Skeletal muscle satellite cell (primary cell): Measurements from ENCODE around the gene UFSP2.
"Not testable (repeated sequence)": the region's sequence is repeated elsewhere in the genome, so short reads cannot be mapped to it uniquely, and the experiment has no call there.

Experiments
- H3K27me3 ChIP-seq: 2 replicates; pipeline ENCODE4 v1.7.0; 2013; ENCODE audit warnings: low read length; ENCODE audit not compliant: control insufficient read depth, insufficient read depth
- H3K36me3 ChIP-seq: 2 replicates; pipeline ENCODE4 v1.7.0; 2013; ENCODE audit warnings: mild to moderate bottlenecking, control low read depth, low read length; ENCODE audit not compliant: insufficient read depth
- H3K4me1 ChIP-seq: 2 replicates; pipeline ENCODE4 v1.7.0; 2013; ENCODE audit warnings: low read length; ENCODE audit not compliant: control insufficient read depth, insufficient read depth
- H3K4me2 ChIP-seq: 2 replicates; pipeline ENCODE4 v1.7.0; 2013; ENCODE audit warnings: mild to moderate bottlenecking, low read length
- H3K4me3 ChIP-seq: 2 replicates; pipeline ENCODE4 v1.7.0; 2013; ENCODE audit warnings: low read length
- H3K9ac ChIP-seq: 2 replicates; pipeline ENCODE4 v1.7.0; 2013; ENCODE audit warnings: mild to moderate bottlenecking, low read depth, low read length, moderate library complexity
- H3K9me3 ChIP-seq: replicated peaks from 2 replicates; pipeline ENCODE4 v1.7.0; 2013; ENCODE audit warnings: mild to moderate bottlenecking, control low read depth, low read length

The UFSP2 gene

DNA sequence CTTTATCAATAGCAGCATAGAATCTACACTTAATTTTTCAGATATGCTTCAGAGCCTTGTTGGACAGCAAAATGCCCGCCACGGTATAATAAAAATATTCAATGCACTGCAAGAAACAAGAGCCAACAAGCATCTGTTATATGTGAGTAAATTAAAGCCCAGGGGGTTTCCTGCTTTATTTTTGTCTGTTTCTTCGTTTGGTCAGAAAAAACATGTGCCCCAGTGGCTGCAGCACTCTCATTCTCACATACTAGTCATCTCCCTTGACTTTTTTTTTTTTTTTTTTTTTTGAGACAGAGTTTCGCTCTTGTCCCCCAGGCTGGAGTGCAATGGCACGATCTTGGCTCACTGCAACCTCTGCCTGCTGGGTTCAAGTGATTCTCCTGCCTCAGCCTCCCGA lies 63.2 kb downstream of the UFSP2 start:
- not testable (repeated sequence) for H3K27me3 ChIP-seq, H3K36me3 ChIP-seq, H3K9ac ChIP-seq, H3K4me2 ChIP-seq, H3K4me3 ChIP-seq, H3K9me3 ChIP-seq
- H3K4me1 ChIP-seq, result peaks cover 25% of the 10 kb centered on the region

DNA sequence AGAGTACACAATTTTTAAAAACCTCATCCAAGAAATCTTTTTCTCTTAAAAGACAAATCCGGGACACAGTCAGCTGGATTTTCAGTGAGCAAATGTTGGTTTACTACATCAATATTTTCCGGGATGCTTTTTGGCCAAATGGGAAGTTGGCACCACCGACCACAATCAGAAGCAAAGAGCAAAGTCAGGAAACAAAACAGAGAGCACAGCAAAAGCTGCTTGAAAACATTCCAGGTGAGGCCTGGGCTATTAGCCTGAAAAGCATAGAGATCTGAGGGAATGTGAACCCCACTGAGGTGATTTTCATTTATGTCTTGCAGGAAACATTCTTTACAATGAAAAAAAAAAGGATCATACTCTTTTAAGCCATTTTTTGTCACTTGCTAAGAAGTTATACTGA lies 63.9 kb downstream of the UFSP2 start:
- H3K9me3 ChIP-seq, result no peaks in the 10 kb centered on the region
- H3K36me3 ChIP-seq, result peaks cover 3% of the 10 kb centered on the region
- no peaks in the 10 kb centered on the region for H3K27me3 ChIP-seq
- H3K9ac ChIP-seq, result no peak overlapping the region
- H3K4me1 ChIP-seq, result peaks cover 30% of the 10 kb centered on the region
- H3K4me2 ChIP-seq, result no peak overlapping the region
- H3K4me3 ChIP-seq, result no peak overlapping the region

DNA sequence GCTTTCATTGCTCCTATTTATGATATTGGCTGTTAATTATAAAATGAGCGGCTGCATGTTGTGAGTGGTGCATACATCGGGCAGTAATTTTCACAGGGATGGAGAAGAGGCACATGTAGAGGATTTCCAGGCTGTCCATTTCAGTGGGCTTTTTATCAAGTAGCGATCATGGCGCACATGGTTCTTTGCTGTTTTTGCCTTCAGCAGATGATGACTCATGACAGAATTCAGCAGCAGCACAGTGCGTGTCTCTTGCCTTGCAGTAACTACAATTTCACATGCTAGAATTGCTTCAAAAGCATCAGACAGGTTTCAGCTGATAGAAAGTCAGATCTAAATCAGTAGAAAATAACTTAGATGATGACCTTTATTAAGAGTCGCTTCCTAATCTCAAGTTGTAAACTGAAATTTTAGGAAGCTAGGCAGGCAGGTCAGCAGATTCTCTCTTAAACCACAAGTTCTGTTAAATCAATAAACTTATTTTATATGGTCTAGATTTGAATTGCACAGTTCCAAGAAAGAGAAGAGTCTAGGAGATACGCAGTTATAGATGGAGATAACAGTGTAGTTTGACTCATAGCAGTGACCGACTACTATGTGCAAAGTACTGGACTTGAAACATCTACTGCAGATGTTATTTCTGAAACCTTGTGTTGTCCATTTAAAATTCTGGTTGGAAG lies 65.9 kb downstream of the UFSP2 start:
- Histone ChIP-seq H3K9me3 (no peaks in the 10 kb centered on the region), H3K4me1 (peaks cover 30% of the 10 kb centered on the region), H3K27me3 (no peaks in the 10 kb centered on the region), H3K9ac (peak overlapping the region; percentile 60), H3K36me3 (peaks cover 8% of the 10 kb centered on the region), H3K4me2 (peak overlapping the region; percentile 42), H3K4me3 (no peak overlapping the region)

DNA sequence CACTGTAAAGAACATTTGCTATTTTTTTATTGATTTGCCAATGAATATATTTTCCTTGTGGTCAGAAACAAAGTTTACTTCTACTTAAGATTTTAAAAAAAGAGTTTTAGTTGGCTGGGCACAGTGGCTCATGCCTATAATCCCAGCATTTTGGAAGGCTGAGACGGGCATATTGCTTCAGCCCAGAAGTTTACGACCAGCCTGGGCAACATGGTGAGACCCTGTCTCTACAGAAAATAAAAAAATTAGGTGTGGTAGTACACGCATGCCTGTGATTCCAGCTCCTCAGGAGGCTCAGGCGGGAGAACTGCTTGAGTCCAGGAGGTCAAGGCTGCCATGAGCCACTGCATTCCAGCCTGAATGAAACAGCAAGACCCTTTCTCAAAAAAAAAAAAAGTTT lies 66.8 kb downstream of the UFSP2 start:
- H3K4me3 ChIP-seq, result peak overlapping the region; percentile 7
- H3K27me3 ChIP-seq, result no peaks in the 10 kb centered on the region
- H3K9ac ChIP-seq, result peak overlapping the region; percentile 60
- H3K4me2 ChIP-seq, result peak overlapping the region; percentile 42
- H3K4me1 ChIP-seq, result peaks cover 30% of the 10 kb centered on the region
- no peaks in the 10 kb centered on the region for H3K9me3 ChIP-seq
- H3K36me3 ChIP-seq, result peaks cover 16% of the 10 kb centered on the region

DNA sequence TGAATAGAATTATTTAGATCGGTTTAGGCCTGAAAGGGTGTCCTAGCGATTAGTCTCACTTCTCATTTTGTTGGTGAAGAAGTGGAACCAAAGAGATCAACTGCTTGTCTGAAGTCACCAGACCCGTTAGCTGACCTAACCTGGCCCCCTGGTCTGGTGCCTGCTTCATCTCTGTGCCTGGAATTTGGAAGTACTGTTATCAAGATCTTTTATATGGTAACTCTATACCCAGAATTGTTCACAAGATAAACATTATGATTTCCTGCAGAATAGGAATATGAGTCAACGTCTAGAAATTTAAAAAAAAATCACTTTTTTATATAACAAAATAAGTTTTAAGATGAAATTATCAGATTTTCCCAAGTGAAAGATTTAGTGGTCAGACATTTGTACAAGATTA lies 67.2 kb downstream of the UFSP2 start:
- Histone ChIP-seq H3K9me3 (no peaks in the 10 kb centered on the region), H3K4me2 (peak overlapping the region; percentile 42), H3K27me3 (no peaks in the 10 kb centered on the region), H3K9ac (peak overlapping the region; percentile 60), H3K36me3 (peaks cover 17% of the 10 kb centered on the region), H3K4me3 (no peak overlapping the region), H3K4me1 (peaks cover 30% of the 10 kb centered on the region)

DNA sequence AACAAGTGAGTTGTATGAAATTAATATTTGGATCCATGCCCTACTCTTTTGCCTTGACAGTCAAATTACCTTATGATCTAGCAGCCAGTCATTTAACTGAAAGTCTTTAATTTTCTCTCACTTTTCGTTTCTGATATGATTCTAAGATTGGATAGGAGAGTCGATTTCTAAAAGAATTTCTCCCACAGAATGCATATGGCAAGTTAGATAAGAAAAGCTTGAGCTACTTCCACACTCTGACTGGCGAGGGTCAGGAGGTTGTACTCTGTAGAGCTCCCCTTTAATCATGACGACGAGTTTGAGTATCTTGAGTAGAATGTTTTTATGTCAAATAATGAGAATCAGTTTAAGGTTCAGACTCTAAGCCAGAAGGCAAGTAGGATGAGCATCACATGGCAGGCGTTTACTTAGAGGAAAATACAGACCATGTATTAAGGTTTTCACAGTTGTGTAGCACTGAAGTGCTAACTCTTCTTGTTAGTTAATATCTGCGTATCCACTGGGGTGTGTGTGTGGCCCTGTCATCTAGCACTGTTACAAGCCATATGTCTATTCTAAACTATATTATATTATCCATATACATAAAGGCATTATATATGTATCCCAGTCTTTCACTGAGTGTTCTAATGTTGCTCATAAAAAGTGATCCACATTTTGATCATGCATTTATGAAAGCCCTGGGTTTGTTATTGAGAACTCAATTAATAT lies 67.9 kb downstream of the UFSP2 start:
- H3K9ac ChIP-seq, result no peak overlapping the region

DNA sequence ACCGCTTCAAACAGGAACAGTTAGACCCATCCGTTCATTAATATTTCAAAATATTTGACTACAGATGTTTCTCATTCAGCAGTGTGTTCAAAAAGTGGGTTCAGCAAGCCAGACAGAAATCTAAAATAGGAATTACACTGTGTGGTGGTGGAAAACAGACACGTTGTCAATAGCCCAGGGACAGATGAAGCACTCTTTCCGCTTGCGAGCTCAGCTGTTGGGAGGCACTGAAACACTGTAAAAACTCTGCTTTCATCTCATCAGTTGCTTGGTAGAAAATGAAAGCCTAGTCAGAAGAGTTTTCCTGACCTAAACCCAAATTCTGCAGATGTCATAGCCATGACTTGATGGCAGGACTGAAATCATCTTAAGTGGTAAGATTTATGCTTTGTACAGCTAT lies 68.6 kb downstream of the UFSP2 start:
- H3K9ac ChIP-seq, result no peak overlapping the region
- H3K4me2 ChIP-seq, result no peak overlapping the region
- no peak overlapping the region for H3K4me3 ChIP-seq
- H3K27me3 ChIP-seq, result no peaks in the 10 kb centered on the region
- H3K9me3 ChIP-seq, result no peaks in the 10 kb centered on the region
- H3K4me1 ChIP-seq, result peaks cover 30% of the 10 kb centered on the region
- peaks cover 19% of the 10 kb centered on the region for H3K36me3 ChIP-seq

More for the DNA sequence above, 67.9 kb downstream of the UFSP2 start:
- Histone ChIP-seq H3K4me1 (peaks cover 30% of the 10 kb centered on the region), H3K4me3 (no peak overlapping the region), H3K27me3 (no peaks in the 10 kb centered on the region), H3K9me3 (no peaks in the 10 kb centered on the region), H3K36me3 (peaks cover 17% of the 10 kb centered on the region), H3K4me2 (peak overlapping the region; percentile 23)

DNA sequence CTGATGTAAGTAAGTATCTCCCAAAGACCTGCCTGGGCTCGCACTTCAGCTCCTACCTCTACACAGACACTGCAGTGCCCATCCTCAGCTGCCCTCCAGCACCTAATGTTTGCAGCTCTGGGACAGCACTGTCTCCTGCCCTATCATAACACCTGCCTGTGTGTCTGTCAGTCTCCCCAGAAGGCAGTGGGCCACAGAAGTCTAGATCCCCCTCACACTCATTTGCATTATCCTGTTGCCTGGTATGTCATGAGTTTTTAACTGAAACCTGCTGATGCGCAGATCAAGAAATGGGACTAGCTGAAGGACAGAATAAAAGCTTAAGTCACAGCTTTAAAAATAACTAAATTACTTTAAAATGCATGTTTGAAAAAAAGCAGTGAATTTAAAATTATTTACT lies 73.0 kb downstream of the UFSP2 start:
- Histone ChIP-seq H3K4me1 (peaks cover 6% of the 10 kb centered on the region), H3K36me3 (peaks cover 36% of the 10 kb centered on the region), H3K4me3 (no peak overlapping the region), H3K9ac (no peak overlapping the region), H3K27me3 (no peaks in the 10 kb centered on the region), H3K4me2 (no peak overlapping the region), H3K9me3 (no peaks in the 10 kb centered on the region)

DNA sequence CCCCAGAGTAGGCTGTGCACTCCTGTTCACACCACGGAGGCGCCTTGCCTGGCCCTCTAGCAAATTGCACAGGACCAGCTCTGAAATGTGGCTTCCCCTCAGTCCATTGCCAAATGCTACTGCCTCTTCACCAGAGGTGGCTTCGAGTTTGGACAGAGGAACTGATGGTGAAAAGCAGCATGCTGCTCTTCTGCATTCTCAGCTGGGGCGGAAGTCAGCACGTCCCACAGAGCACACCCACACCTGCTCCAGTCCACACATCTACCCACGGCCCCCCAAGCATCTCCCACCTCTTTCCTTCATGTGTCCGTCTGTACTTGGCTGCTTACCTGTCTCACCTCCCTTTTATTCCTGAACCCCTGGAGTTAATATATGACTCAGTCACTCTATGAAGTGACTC lies 73.6 kb downstream of the UFSP2 start:
- H3K9ac ChIP-seq, result no peak overlapping the region
- no peak overlapping the region for H3K4me3 ChIP-seq
- H3K27me3 ChIP-seq, result no peaks in the 10 kb centered on the region
- peaks cover 36% of the 10 kb centered on the region for H3K36me3 ChIP-seq
- no peaks in the 10 kb centered on the region for H3K9me3 ChIP-seq
- H3K4me1 ChIP-seq, result peaks cover 1% of the 10 kb centered on the region
- no peak overlapping the region for H3K4me2 ChIP-seq

DNA sequence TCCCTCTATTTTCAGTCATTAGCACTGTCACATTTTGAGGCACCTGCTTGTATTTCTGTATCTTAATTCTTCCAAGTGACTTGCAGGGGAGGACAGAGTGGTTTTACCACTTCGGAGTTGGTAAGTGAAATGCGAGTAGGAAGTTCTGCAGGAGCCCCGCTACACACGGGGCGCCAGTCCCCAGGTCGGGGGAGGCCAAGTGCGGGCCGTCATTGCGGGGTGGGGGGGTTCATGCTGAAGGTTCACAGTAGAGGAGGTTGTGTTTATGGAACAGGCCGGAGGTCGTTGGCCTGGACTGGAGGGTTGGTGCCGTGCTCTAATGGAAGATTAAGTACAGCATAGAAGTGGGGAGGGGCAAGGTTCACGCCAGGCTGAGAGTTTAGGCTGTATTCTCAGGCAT lies 74.1 kb downstream of the UFSP2 start:
- H3K9ac ChIP-seq, result no peak overlapping the region
- H3K4me2 ChIP-seq, result no peak overlapping the region
- peaks cover 36% of the 10 kb centered on the region for H3K36me3 ChIP-seq
- no peaks in the 10 kb centered on the region for H3K4me1 ChIP-seq
- no peaks in the 10 kb centered on the region for H3K9me3 ChIP-seq
- H3K27me3 ChIP-seq, result no peaks in the 10 kb centered on the region
- H3K4me3 ChIP-seq, result no peak overlapping the region
